Measurements from ENCODE around the gene ZNF507.
"Not testable (repeated sequence)": the region's sequence is repeated elsewhere in the genome, so short reads cannot be mapped to it uniquely, and the experiment has no call there.

The ZNF507 gene

GRCh38 chr19:32415669-32416068 lies 70.3 kb downstream of the ZNF507 start:
- no peak for DNase-seq

- no peak for DNase-seq
Observed at GRCh38 chr19:32416749-32417456, 71.5 kb downstream of the ZNF507 start.

DNA sequence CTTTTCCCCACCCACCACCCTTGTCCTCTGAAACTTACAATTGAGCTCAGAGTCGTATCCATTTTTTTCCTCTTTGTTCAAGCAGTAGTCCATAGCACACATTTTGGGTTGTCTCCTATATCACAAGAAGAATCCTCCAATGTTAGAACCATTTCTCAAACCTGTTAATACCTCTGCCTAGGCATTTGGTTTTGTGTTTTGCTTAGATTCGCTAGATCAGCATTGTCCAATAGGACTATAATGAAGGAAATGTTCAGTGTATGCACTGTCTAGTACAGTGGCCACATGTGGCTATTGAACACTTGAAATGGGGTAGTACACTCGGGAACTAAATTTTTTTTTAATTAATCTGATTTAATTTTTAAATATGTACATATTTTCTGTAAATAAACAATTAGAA lies 72.7 kb downstream of the ZNF507 start:
- DNase-seq = no peak

DNA sequence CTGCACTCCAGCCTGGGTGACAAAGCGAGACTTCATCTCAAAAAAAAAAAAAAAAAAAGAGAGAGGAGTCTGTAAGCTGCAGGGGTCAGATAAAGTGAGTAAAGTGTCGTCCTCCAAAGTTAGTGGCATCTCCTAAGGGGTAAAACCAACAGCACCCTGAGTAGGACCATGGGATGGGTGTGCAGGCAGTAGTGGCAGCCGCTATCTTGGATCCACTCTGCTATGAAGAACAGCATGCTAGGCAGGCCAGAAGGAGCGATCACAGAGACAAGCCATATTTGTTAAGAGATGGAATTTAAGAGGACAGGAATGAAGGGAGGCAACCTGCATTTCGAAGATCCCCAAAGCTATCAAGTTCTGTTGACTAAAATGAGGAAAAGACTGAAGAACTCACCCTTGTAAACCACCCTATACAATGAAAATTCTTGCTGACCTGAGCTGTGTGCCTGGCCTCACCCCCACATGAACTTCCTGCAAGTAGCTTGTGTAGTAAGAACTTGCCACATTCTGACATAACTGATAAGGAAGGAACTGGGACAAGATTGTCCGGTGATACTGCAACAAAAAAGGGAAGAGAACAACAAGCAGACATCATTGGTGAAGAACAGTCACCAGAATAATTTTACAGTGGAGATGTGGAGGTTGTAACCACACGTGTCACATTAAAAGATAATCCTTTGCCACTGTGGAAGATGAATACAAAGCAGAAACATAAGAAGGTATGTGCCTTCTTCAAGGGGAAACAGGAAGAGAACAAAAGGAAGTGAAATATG lies 76.4 kb downstream of the ZNF507 start:
- DNase-seq = no peak

GRCh38 chr19:32422435-32422834 lies 77.0 kb downstream of the ZNF507 start:
- DNase-seq = no peak

- not testable (repeated sequence) for DNase-seq
Observed at GRCh38 chr19:32423944-32424343, 78.5 kb downstream of the ZNF507 start.

DNA sequence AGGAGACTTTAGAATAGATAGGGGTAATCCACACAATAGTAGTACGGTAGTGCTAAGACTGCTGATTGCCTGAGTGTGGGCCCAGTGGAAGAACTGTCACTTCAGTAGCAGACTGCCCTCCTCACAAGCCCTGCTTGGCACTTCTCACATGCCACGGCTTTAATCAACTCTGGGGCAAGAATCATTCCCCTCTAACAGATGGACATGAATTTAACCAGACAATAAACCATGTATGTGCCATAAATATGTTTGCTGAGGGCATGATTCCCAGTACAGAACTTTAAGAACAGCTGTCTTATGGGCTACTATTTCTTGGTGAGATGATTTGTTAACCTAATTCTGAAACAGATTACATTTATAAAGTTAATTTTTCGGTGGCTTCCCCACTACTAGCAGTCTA lies 82.1 kb downstream of the ZNF507 start:
- DNase-seq = no peak

GRCh38 chr19:32436692-32437091 lies 91.3 kb downstream of the ZNF507 start:
- DNase-seq = no peak

GRCh38 chr19:32437096-32437495 lies 91.7 kb downstream of the ZNF507 start:
- no peak for DNase-seq

All from CD4-positive, alpha-beta T cell treated with Interleukin-12 subunit alpha and Interleukin-12 subunit beta, for 1 hour (primary cell).